Urinary bladder (tissue), 4 donors: ENCODE data around the gene ZNF367. TPM values are rescaled to one million over a fixed set of nuclear protein-coding genes. Genes with fewer than 3 reads are reported as not detected.
"Not testable (repeated sequence)": the region's sequence is repeated elsewhere in the genome, so short reads cannot be mapped to it uniquely, and the experiment has no call there.

Experiments used
- DNase-seq: peaks from one replicate; pipeline ENCODE4 v3.0.0-alpha.2; 2015; ENCODE audit errors: extremely low spot score
- H3K27ac ChIP-seq: one replicate; pipeline ENCODE4 v1.5.1; 2013; ENCODE audit warnings: low read depth, mild to moderate bottlenecking, moderate library complexity
- H3K36me3 ChIP-seq: one replicate; pipeline ENCODE4 v1.6.1; 2013; ENCODE audit warnings: mild to moderate bottlenecking, moderate library complexity; ENCODE audit not compliant: insufficient read depth
- H3K4me1 ChIP-seq: one replicate; pipeline ENCODE4 v1.6.1; 2013; ENCODE audit warnings: mild to moderate bottlenecking, moderate library complexity; ENCODE audit not compliant: insufficient read depth
- H3K4me3 ChIP-seq: one replicate; pipeline ENCODE4 v1.5.1; 2013; ENCODE audit warnings: low read depth, low read length
- WGBS: extraction: QIAGEN DNeasy Blood & Tissue Kit; methylation state at CpG from one replicate; pipeline ENCODE4 v1.1.7; 2013; 5-methylcytosine and 5-hydroxymethylcytosine counted together
- polyA plus RNA-seq: library from polyadenylated mRNA; stranded (reverse); fragments of 200-250 nt; gene quantifications from one replicate; pipeline ENCODE4 v1.2.3, GENCODE V29; 2013
- total RNA-seq: library from RNA; depleted of rRNA; stranded (reverse); fragments of >200 nt; gene quantifications from one replicate; pipeline ENCODE4 v1.2.3, GENCODE V29; 2014
- donor health status: healthy with polysubstance abuse.
- donor health status: healthy.

The ZNF367 gene
- total and polyA plus RNA-seq, 2 donors, result 1.7 to 22.0 TPM

DNA sequence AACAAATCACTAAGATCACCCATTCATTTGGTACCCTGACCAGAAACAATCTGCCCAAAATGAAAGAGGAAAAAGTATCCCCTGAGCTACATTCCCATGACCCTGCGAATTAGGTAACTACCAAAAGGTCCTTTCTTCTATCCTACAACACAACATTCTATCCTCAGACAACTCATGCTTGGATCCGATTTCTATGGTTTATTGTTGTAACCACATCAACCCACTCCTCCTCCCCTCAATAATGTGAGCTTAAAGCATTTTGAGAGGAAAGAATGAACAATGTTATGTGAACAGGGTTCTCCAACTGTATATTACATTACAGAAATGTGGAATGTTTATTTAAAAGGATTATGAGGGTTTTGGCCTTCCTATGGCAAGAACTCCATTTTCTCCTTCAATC, 38.7 kb downstream of the ZNF367 start:
- 91% methylated on average over 2 of the region's 2 CpGs for WGBS
- Histone ChIP-seq H3K36me3 (no peaks in the 10 kb centered on the region), H3K4me3 (no peak overlapping the region), H3K4me1 (no peaks in the 10 kb centered on the region), H3K27ac (no peak overlapping the region)
- no peak for DNase-seq

DNA sequence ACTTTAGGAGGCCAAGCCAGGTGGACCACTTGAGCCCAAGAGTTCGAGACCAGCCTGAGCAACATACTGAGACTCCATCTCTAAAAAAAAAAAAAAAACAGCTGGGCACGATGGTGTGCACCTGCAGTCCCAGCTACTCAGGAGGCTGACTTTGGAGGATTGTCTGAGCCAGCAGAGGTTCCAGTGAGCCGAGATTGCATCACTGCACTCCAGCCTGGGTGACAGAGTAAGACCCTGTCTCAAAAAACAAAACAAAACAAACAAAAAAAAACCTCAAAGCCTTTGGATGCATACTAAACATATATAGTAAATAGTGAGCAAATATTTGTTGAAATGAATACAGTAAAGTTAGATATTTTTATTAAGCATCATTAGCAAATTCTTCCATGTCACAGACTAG, 40.0 kb downstream of the ZNF367 start:
- H3K27ac ChIP-seq, result no peak overlapping the region
- DNase-seq, result no peak
- H3K36me3 ChIP-seq, result no peaks in the 10 kb centered on the region
- WGBS, result 97% methylated on average over 3 of the region's 3 CpGs
- no peaks in the 10 kb centered on the region for H3K4me1 ChIP-seq
- no peak overlapping the region for H3K4me3 ChIP-seq

DNA sequence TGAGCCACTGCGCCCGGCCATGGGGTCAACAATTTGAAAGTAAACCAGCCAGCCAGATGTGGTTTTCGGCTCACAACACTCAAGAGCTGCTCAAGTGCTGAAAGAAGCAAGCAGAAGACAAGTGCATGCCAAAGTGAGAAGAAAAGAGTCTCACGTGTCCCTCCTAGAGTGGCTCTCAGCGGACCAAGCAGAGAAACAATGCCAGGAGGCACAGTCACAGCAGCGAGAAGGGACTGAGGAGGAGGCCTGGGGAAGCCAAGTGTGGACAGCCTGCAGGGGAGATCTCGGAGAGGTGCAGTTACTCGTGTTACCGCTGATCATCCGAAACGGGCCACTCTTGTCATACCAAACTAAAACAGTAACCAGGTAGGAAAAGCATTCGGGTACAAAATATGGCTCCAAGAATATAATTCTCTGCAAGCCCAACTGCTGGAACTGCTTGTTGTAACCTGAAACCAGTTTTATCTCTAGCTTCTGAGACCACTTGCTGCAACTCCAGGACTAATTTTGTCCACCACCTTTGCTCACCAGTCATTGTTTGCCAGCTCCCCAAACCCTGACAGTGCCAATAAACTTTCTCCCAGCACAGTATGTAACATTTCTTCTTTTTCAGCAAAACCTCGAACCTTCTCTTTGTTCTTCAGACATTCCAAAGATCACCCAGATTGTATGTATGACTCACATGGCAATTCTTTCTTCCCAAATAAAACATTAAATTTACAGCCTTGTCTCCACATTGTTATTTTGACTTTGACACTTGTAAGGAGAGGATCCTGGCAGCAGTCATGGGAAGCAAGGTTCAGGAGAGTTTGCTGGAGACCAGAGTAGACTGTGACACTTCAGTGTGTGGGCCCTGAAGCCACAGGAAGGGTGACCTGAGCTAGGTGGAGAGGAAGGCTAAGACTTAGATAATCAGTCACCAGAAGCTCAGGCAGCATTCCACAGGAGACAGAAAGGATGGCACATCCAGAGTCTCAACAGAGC, 41.0 kb downstream of the ZNF367 start:
- Histone ChIP-seq H3K4me1 (no peaks in the 10 kb centered on the region), H3K36me3 (no peaks in the 10 kb centered on the region), H3K4me3 (no peak overlapping the region), H3K27ac (no peak overlapping the region)
- WGBS, result 62% methylated on average over 13 of the region's 13 CpGs
- DNase-seq, result no peak

DNA sequence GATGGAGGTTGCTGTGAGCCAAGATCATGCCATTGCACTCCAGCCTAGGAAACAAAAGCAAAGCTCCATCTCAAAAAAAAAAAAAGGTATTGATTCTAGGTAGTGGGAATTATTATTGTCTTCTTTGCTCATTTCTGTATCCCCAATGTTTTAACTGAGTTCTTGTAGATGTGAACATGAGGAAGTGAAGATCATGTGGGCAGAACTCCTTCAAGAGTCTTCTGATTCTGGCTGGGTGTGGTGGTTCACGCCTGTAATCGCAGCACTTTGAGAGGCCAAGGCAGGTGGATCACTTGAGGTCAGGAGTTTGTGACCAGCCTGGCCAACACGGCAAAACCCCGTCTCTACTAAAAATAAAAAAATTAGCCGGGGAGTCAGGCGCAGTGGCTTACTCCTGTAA, 42.7 kb downstream of the ZNF367 start:
- WGBS, result 97% methylated on average over 6 of the region's 6 CpGs
- not testable (repeated sequence) for DNase-seq, H3K27ac ChIP-seq, H3K36me3 ChIP-seq, H3K4me3 ChIP-seq, H3K4me1 ChIP-seq

DNA sequence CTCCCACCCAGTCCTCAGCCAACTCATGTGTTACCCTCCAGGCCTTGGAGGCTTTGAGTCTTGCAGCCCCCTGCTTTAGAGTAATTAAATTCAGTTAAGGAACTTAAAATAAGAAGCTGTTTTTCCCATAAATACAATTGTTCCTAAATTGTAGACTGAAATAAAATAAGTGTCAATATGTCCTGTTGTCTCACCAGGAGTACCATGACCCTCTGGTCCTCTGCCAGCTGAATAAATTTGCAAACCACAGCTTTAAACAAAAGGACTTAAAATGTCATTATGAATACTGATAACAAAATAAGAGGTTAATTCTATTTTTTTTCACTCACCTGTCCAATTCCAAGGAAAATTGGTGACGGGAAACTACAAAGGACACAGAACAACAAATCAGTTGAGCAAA, 50.2 kb downstream of the ZNF367 start:
- Histone ChIP-seq H3K36me3 (peaks cover 2% of the 10 kb centered on the region), H3K4me3 (no peak overlapping the region), H3K27ac (no peak overlapping the region), H3K4me1 (no peaks in the 10 kb centered on the region)
- no peak for DNase-seq
- WGBS, result 98% methylated on average over 1 of the region's 1 CpG

DNA sequence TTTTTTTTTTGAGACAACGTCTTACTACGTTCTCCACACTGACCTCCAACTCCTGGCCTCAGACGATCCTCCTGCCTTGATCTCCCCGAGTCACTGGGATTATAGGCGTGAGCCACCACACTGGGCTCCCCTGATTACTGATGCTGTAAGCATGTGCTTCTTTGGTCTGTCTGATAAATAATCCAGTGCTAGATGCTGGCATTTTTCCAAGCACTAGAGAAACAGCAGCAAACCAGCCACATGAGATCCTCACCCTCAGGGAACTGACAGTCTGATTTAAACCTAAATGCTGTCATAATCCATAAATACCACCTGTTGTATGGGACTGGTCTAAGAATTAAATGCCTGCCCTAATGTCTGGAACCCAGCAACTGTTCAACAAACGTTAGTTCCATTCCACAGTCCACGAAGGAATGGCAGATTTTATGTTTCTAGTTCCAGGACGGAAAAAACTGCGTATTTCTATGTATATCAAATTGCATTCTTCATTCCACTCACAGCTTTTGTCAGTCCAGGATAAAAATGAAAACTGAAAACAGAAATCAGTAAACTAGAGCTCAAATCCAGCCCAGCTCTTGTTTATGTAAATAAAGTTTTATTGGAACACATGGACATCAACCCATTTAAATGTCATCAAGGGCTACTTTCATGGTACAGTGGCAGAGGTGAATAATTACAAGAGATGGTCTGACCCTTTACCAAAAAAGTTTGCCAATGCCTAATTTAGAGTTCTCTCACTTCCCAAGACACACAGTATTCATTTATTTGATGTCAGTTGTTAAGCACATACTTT, 54.8 kb downstream of the ZNF367 start:
- no peak overlapping the region for H3K4me3 ChIP-seq
- DNase-seq, result no peak
- 89% methylated on average over 9 of the region's 9 CpGs for WGBS
- H3K4me1 ChIP-seq, result no peaks in the 10 kb centered on the region
- peaks cover 4% of the 10 kb centered on the region for H3K36me3 ChIP-seq
- H3K27ac ChIP-seq, result no peak overlapping the region

DNA sequence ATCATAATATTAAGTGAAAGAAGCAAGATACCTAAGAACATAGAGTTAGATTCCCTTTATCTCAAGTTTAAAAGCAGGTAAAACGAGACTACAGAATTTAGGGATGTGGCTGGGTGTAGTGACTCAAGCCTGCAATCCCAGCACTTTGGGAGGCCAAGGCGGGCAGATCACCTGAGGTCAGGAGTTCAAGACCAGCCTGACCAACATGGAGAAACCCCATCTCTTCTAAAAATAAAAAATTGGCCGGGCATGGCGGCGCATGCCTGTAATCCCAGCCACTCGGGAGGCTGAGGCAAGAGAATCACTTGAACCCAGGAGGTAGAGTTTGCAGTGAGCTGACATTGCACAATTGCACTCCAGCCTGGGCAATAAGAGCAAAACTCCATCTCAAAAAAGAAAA, 56.1 kb downstream of the ZNF367 start:
- not testable (repeated sequence) for H3K27ac ChIP-seq, H3K4me1 ChIP-seq, H3K36me3 ChIP-seq, H3K4me3 ChIP-seq, DNase-seq
- WGBS, result 97% methylated on average over 6 of the region's 6 CpGs

DNA sequence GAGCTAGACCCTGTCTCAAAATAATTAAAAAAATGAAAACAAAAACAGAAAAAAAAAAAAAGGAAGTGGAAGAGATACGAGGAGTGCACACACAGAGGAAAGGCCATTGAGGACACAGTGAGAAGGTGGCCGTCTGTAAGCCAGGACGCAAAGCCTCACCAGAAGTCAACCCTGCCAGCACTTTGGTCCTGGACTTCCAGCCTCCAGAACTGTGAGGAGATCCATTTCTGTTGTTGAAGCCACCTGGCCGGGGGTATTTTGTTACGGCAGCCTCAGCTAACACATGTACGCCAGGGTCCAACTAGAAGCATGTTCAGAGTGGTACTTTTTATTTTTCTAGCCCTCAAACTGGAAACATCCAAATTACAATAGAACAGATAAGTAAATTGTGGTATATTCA, 56.5 kb downstream of the ZNF367 start:
- 94% methylated on average over 6 of the region's 6 CpGs for WGBS
- H3K27ac ChIP-seq, result no peak overlapping the region
- H3K4me1 ChIP-seq, result no peaks in the 10 kb centered on the region
- H3K4me3 ChIP-seq, result no peak overlapping the region
- peaks cover 5% of the 10 kb centered on the region for H3K36me3 ChIP-seq
- no peak for DNase-seq

DNA sequence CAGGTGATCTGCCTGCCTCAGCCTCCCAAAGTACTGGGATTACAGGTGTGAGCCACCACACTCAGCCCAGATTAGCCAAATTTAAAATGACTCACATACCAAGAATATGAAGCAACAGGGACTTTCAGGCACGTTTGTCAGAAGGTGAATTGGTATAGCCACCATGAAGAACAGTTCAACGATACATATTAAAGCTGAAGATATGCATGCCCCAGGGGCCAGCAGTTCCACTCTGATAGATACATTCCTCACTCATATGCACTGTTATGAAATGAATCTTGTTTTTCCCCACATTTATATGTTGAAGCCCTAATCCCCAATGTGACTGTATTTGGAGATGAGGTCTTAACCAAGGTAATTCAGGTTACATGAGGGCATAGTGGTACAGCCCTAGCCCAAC, 57.2 kb downstream of the ZNF367 start:
- H3K4me3 ChIP-seq, result no peak overlapping the region
- no peak for DNase-seq
- H3K4me1 ChIP-seq, result no peaks in the 10 kb centered on the region
- H3K27ac ChIP-seq, result no peak overlapping the region
- H3K36me3 ChIP-seq, result peaks cover 5% of the 10 kb centered on the region
- WGBS, result 90% methylated on average over 2 of the region's 2 CpGs

DNA sequence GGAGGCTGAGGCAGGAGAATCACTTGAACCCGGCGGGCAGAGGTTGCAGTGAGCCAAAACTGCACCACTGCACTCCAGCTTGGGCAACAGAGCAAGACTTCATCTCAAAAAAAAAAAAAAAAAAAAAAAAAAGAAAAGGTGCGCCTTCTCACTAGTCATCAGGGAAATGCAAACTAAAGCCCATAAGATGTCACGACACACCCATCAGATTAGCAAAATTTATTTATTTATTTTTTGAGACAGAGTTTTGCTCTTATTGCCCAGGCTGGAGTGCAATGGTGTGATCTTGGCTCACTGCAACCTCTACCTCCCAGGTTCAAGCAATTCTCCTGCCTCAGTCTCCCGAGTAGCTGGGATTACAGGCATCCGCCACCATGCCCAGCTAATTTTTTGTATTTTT, 57.6 kb downstream of the ZNF367 start:
- not testable (repeated sequence) for H3K4me3 ChIP-seq, DNase-seq, H3K4me1 ChIP-seq, H3K36me3 ChIP-seq, H3K27ac ChIP-seq
- WGBS, result 99% methylated on average over 6 of the region's 6 CpGs

DNA sequence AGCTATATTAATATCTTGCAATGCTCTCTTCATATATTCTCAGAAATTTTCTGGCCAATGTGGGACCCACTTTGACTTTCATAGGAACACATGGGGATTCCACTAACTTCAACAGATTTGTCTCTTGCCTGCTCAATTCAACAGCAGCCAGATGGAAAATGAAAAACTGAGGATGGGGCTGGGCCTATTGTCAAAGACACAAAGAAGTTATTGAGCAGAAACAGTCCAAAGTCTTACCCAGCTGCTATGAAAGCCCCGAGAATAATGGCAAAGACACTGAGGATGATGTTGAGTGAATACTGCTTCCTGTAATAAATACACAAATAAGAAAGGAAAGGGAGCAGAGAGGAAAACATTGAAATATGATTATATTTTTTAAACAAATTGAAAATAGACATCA, 67.3 kb downstream of the ZNF367 start:
- no peak overlapping the region for H3K27ac ChIP-seq

DNA sequence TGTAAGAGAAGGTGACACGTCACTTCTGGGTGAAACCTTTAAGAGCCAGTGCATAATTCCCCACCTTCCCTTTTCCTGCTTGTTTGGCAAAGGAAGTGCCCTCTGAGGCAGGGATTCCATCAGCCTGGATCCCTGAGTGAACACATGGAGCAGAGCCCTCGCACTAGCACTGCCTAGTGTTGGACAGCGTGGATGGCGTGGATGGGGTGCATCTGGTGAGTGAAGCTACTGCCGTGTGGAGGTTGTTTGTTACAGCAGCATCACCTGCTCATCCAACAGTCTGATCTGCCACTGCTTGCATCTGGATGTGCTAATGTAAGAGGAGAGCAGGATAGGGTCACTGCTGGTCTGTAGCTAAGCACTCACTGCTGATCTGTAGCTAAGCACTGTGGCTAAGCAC, 69.9 kb downstream of the ZNF367 start:
- Histone ChIP-seq H3K4me1 (no peaks in the 10 kb centered on the region), H3K4me3 (no peak overlapping the region), H3K36me3 (peaks cover 2% of the 10 kb centered on the region), H3K27ac (no peak overlapping the region)
- DNase-seq, result no peak
- WGBS, result 99% methylated on average over 5 of the region's 5 CpGs

More for the DNA sequence above, 67.3 kb downstream of the ZNF367 start:
- DNase-seq, result no peak
- Histone ChIP-seq H3K4me3 (no peak overlapping the region), H3K4me1 (no peaks in the 10 kb centered on the region), H3K36me3 (peaks cover 3% of the 10 kb centered on the region)
- WGBS, result 82% methylated on average over 1 of the region's 1 CpG

DNA sequence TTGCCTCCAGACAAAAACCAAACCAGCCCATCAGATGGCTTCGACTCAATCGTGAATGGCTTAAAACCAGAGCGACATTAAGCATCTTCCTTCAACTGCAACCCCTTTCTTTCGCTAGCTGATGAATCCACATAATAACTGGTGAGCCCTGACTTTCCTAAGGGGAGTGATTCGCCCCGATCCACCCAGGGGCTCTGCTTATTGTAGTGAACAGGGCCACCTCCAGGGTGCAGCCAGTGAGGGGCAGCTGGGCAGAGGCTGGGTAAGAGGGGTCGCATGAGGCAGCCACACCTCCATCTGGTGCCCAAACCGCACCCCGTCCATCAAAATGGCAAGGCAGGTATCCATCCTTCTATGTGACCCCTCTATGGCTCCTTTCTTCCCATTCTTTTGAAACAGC, 72.6 kb downstream of the ZNF367 start:
- Histone ChIP-seq H3K4me3 (no peak overlapping the region), H3K27ac (no peak overlapping the region), H3K4me1 (no peaks in the 10 kb centered on the region), H3K36me3 (peaks cover 2% of the 10 kb centered on the region)
- no peak for DNase-seq
- WGBS, result 91% methylated on average over 9 of the region's 9 CpGs
